ENCODE data around the gene IREB2.

- TF ChIP-seq CTCF (IDR thresholded peaks at IDR 0.05) (no peak), POLR2A (IDR thresholded peaks at IDR 0.05) (no peak)
These were observed 42.9 kb upstream of the IREB2 start for GRCh38 chr15:78394981-78395616.

Measured in adrenal gland (tissue), 5 donors.